ENCODE results near the gene MRAP2. TPM values are rescaled to one million over a fixed set of nuclear protein-coding genes. Genes with fewer than 3 reads are reported as not detected.

MRAP2 gene
- not detected for total RNA-seq

GRCh38 chr6:84033523-84034451 is at the start of gene MRAP2:
TSS of gene MRAP2 (plus strand) at chr6:84033772. CDS start at chr6:84055319, 21,547 bp downstream.
- H3K27me3 Mint-ChIP-seq (ENCODE audit: low read depth): peaks cover 52% of the 10 kb centered on the region
- H3K27ac Mint-ChIP-seq: no peak within 1 kb of the TSS
- no peaks in the 10 kb centered on the region for H3K36me3 Mint-ChIP-seq (ENCODE audit: low read depth)
- H3K4me1 Mint-ChIP-seq (ENCODE audit: low read depth): peaks cover 5% of the 10 kb centered on the region
- peaks cover 2% of the 10 kb centered on the region for H3K9me3 Mint-ChIP-seq
- H3K4me3 Mint-ChIP-seq: no peak within 1 kb of the TSS
- no peak for DNase-seq
- CTCF ChIA-PET: interaction anchor here (0.6 kb wide), 1 partner anchor 1053 kb away, joined by 3 read pairs; no protein-coding TSS in a partner anchor
- intact Hi-C loops (cut with micrococcal nuclease): no loop called here

- Mint-ChIP-seq H3K4me1 (ENCODE audit: low read depth) (no peaks in the 10 kb centered on the region), H3K27ac (no peak overlapping the region), H3K27me3 (ENCODE audit: low read depth) (no peaks in the 10 kb centered on the region), H3K36me3 (ENCODE audit: low read depth) (no peaks in the 10 kb centered on the region), H3K9me3 (no peaks in the 10 kb centered on the region), H3K4me3 (no peak overlapping the region)
- CTCF ChIA-PET: interaction anchor here (0.6 kb wide), 1 partner anchor 10 kb away, joined by 3 read pairs; no protein-coding TSS in a partner anchor
- DNase-seq: no peak
- intact Hi-C loops (cut with micrococcal nuclease): no loop called here
These were observed 49.2 kb upstream of the MRAP2 start for GRCh38 chr6:83984411-83984810.

- no peaks in the 10 kb centered on the region for H3K9me3 Mint-ChIP-seq
- no peaks in the 10 kb centered on the region for H3K4me1 Mint-ChIP-seq (ENCODE audit: low read depth)
- intact Hi-C loops (cut with micrococcal nuclease): no loop called here
- CTCF ChIA-PET: no interaction called here
- no peak for DNase-seq
- H3K36me3 Mint-ChIP-seq (ENCODE audit: low read depth): no peaks in the 10 kb centered on the region
- no peak overlapping the region for H3K27ac Mint-ChIP-seq
- H3K4me3 Mint-ChIP-seq: no peak overlapping the region
- no peaks in the 10 kb centered on the region for H3K27me3 Mint-ChIP-seq (ENCODE audit: low read depth)
These were observed 48.3 kb upstream of the MRAP2 start for GRCh38 chr6:83985308-83985713.

- H3K36me3 Mint-ChIP-seq (ENCODE audit: low read depth): no peaks in the 10 kb centered on the region
- H3K27ac Mint-ChIP-seq: no peak overlapping the region
- H3K9me3 Mint-ChIP-seq: no peaks in the 10 kb centered on the region
- no peaks in the 10 kb centered on the region for H3K27me3 Mint-ChIP-seq (ENCODE audit: low read depth)
- CTCF ChIA-PET: no interaction called here
- no peaks in the 10 kb centered on the region for H3K4me1 Mint-ChIP-seq (ENCODE audit: low read depth)
- no peak overlapping the region for H3K4me3 Mint-ChIP-seq
- no peak for DNase-seq
- intact Hi-C loops (cut with micrococcal nuclease): no loop called here
These were observed 47.9 kb upstream of the MRAP2 start for GRCh38 chr6:83985715-83986114.

- Mint-ChIP-seq H3K27me3 (ENCODE audit: low read depth) (peaks cover 11% of the 10 kb centered on the region), H3K27ac (no peak overlapping the region), H3K4me3 (no peak overlapping the region), H3K36me3 (ENCODE audit: low read depth) (peaks cover 2% of the 10 kb centered on the region), H3K9me3 (peaks cover 4% of the 10 kb centered on the region), H3K4me1 (ENCODE audit: low read depth) (no peaks in the 10 kb centered on the region)
- CTCF ChIA-PET: no interaction called here
- DNase-seq: no peak
- intact Hi-C loops (cut with micrococcal nuclease): no loop called here
These were observed 35.5 kb upstream of the MRAP2 start for GRCh38 chr6:83998021-83998584.

- no peak for DNase-seq
- H3K4me1 Mint-ChIP-seq (ENCODE audit: low read depth): no peaks in the 10 kb centered on the region
- no peak overlapping the region for H3K27ac Mint-ChIP-seq
- no peaks in the 10 kb centered on the region for H3K36me3 Mint-ChIP-seq (ENCODE audit: low read depth)
- intact Hi-C loops (cut with micrococcal nuclease): no loop called here
- H3K4me3 Mint-ChIP-seq: no peak overlapping the region
- no peaks in the 10 kb centered on the region for H3K9me3 Mint-ChIP-seq
- peaks cover 16% of the 10 kb centered on the region for H3K27me3 Mint-ChIP-seq (ENCODE audit: low read depth)
- CTCF ChIA-PET: interaction anchor here (0.6 kb wide), 1 partner anchor 15 kb away, joined by 3 read pairs; no protein-coding TSS in a partner anchor
These were observed 32.5 kb upstream of the MRAP2 start for GRCh38 chr6:84001119-84001518.

- H3K27ac Mint-ChIP-seq: no peak overlapping the region
- no peak for DNase-seq
- H3K27me3 Mint-ChIP-seq (ENCODE audit: low read depth): peaks cover 18% of the 10 kb centered on the region
- no peak overlapping the region for H3K4me3 Mint-ChIP-seq
- no peaks in the 10 kb centered on the region for H3K9me3 Mint-ChIP-seq
- no peaks in the 10 kb centered on the region for H3K36me3 Mint-ChIP-seq (ENCODE audit: low read depth)
- H3K4me1 Mint-ChIP-seq (ENCODE audit: low read depth): no peaks in the 10 kb centered on the region
- intact Hi-C loops (cut with micrococcal nuclease): no loop called here
- CTCF ChIA-PET: no interaction called here
These were observed 31.3 kb upstream of the MRAP2 start for GRCh38 chr6:84002226-84002625.

GRCh38 chr6:84003131-84003530 is 30.4 kb upstream of the MRAP2 start:
- peaks cover 18% of the 10 kb centered on the region for H3K27me3 Mint-ChIP-seq (ENCODE audit: low read depth)
- no peak overlapping the region for H3K4me3 Mint-ChIP-seq
- intact Hi-C loops (cut with micrococcal nuclease): no loop called here
- no peaks in the 10 kb centered on the region for H3K4me1 Mint-ChIP-seq (ENCODE audit: low read depth)
- H3K36me3 Mint-ChIP-seq (ENCODE audit: low read depth): no peaks in the 10 kb centered on the region
- no peak for DNase-seq
- no peak overlapping the region for H3K27ac Mint-ChIP-seq
- CTCF ChIA-PET: no interaction called here
- H3K9me3 Mint-ChIP-seq: no peaks in the 10 kb centered on the region

GRCh38 chr6:84003654-84004053 is 29.9 kb upstream of the MRAP2 start:
- Mint-ChIP-seq H3K36me3 (ENCODE audit: low read depth) (no peaks in the 10 kb centered on the region), H3K4me3 (no peak overlapping the region), H3K27me3 (ENCODE audit: low read depth) (peaks cover 18% of the 10 kb centered on the region), H3K4me1 (ENCODE audit: low read depth) (no peaks in the 10 kb centered on the region), H3K9me3 (no peaks in the 10 kb centered on the region), H3K27ac (no peak overlapping the region)
- no peak for DNase-seq
- intact Hi-C loops (cut with micrococcal nuclease): no loop called here
- CTCF ChIA-PET: no interaction called here

- no peak for DNase-seq
- Mint-ChIP-seq H3K27ac (no peak overlapping the region), H3K9me3 (no peaks in the 10 kb centered on the region), H3K36me3 (ENCODE audit: low read depth) (no peaks in the 10 kb centered on the region), H3K4me1 (ENCODE audit: low read depth) (no peaks in the 10 kb centered on the region), H3K27me3 (ENCODE audit: low read depth) (peaks cover 12% of the 10 kb centered on the region), H3K4me3 (no peak overlapping the region)
- intact Hi-C loops (cut with micrococcal nuclease): no loop called here
- CTCF ChIA-PET: no interaction called here
These were observed 25.7 kb upstream of the MRAP2 start for GRCh38 chr6:84007871-84008270.

- Mint-ChIP-seq H3K4me3 (no peak overlapping the region), H3K36me3 (ENCODE audit: low read depth) (no peaks in the 10 kb centered on the region), H3K9me3 (no peaks in the 10 kb centered on the region), H3K4me1 (ENCODE audit: low read depth) (no peaks in the 10 kb centered on the region), H3K27ac (no peak overlapping the region), H3K27me3 (ENCODE audit: low read depth) (peaks cover 10% of the 10 kb centered on the region)
- no peak for DNase-seq
- CTCF ChIA-PET: interaction anchor here (0.6 kb wide), 1 partner anchor 11 kb away, joined by 3 read pairs; no protein-coding TSS in a partner anchor
- intact Hi-C loops (cut with micrococcal nuclease): no loop called here
These were observed 20.2 kb upstream of the MRAP2 start for GRCh38 chr6:84013354-84013753.

GRCh38 chr6:84013931-84014330 is 19.6 kb upstream of the MRAP2 start:
- Mint-ChIP-seq H3K9me3 (no peaks in the 10 kb centered on the region), H3K4me3 (no peak overlapping the region), H3K27ac (no peak overlapping the region), H3K4me1 (ENCODE audit: low read depth) (no peaks in the 10 kb centered on the region), H3K36me3 (ENCODE audit: low read depth) (no peaks in the 10 kb centered on the region), H3K27me3 (ENCODE audit: low read depth) (peaks cover 13% of the 10 kb centered on the region)
- CTCF ChIA-PET: no interaction called here
- DNase-seq: no peak
- intact Hi-C loops (cut with micrococcal nuclease): no loop called here

- no peaks in the 10 kb centered on the region for H3K9me3 Mint-ChIP-seq
- no peak overlapping the region for H3K27ac Mint-ChIP-seq
- CTCF ChIA-PET: no interaction called here
- H3K4me3 Mint-ChIP-seq: no peak overlapping the region
- peaks cover 14% of the 10 kb centered on the region for H3K27me3 Mint-ChIP-seq (ENCODE audit: low read depth)
- H3K4me1 Mint-ChIP-seq (ENCODE audit: low read depth): no peaks in the 10 kb centered on the region
- DNase-seq: no peak
- H3K36me3 Mint-ChIP-seq (ENCODE audit: low read depth): no peaks in the 10 kb centered on the region
- intact Hi-C loops (cut with micrococcal nuclease): no loop called here
These were observed 17.5 kb upstream of the MRAP2 start for GRCh38 chr6:84016029-84016428.

Data from activated naive CD4-positive, alpha-beta T cell treated with anti-CD3 and anti-CD28 coated beads for 36 hours (primary cell).